ENCODE data around the gene FAF2.

- TF ChIP-seq, protein P1, sequence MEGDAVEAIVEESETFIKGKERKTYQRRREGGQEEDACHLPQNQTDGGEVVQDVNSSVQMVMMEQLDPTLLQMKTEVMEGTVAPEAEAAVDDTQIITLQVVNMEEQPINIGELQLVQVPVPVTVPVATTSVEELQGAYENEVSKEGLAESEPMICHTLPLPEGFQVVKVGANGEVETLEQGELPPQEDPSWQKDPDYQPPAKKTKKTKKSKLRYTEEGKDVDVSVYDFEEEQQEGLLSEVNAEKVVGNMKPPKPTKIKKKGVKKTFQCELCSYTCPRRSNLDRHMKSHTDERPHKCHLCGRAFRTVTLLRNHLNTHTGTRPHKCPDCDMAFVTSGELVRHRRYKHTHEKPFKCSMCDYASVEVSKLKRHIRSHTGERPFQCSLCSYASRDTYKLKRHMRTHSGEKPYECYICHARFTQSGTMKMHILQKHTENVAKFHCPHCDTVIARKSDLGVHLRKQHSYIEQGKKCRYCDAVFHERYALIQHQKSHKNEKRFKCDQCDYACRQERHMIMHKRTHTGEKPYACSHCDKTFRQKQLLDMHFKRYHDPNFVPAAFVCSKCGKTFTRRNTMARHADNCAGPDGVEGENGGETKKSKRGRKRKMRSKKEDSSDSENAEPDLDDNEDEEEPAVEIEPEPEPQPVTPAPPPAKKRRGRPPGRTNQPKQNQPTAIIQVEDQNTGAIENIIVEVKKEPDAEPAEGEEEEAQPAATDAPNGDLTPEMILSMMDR (IDR thresholded peaks at IDR 0.05), result no peak
- TF ChIP-seq REST (IDR thresholded peaks at IDR 0.05), result no peak
- TF ChIP-seq POLR2A (IDR thresholded peaks at IDR 0.05; ENCODE audit: low read length), result no peak
- TF ChIP-seq JUN (IDR thresholded peaks at IDR 0.05), result no peak
- no peak for TF ChIP-seq EP300 (IDR thresholded peaks at IDR 0.05)
- no peak for TF ChIP-seq ESRRA (IDR thresholded peaks at IDR 0.05; ENCODE audit: borderline replicate concordance, low read length)
Measured at GRCh38 chr5:176409765-176410164, 38.4 kb upstream of the FAF2 start.
